NCI-H226 (cell line): Measurements from ENCODE around the gene GCA.

Experiments
- DNase-seq: peaks from one replicate; pipeline ENCODE4 v3.0.0-alpha.2; 2015

Gene GCA

DNA sequence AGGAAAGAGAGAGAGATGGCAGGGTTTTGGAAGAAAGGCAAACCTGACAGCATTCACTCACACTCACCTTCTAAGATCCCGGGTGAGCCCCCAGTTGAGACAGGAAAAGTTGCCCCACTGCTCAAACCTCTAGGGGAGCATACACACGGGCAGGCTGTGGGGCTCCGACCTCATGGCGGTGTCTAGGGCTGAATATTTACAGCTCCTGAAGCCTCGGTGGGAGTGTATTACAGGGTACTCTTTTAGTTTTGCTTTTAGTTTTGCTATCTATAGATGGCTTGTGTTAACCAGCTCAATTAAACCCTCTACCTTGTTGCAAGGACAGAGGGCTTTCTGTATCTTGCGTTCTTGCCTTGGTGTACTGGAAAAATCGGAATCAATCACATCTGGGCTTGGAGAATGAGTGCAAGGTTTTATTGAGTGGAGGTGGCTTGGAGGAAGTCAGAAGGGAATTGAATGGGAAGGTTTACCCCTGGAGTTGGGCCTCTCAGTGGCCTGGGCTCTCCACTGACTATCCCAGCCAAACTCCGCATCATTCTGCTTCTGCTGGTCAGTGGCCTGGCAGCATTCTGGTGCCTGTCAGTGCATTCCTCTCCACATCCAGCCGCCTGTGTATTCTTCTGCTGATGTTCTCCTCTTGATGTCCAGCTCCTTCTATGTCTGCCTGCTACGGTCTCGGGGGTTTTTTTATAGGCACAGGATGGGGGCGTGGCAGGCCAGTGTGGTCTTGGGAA, 15.3 kb upstream of the GCA start:
- no peak for DNase-seq

DNA sequence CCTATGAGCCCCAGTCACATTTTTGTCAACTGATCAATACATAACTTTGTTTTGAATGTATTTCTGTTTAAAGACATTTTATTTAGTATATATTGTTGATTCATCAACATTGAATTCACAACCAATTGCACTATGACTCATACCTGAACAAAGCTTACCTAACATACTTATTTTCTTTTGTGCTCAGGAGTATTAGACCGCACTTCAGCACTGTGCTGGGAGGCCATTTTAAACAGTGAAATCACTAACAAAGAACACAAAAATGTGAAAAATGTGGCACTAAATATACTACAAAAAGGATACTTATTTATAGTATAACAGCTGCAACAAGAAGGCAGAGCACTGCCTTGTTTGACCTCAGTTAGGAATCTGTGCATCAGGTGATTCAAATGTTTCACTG, 13.1 kb upstream of the GCA start:
- DNase-seq = no peak

DNA sequence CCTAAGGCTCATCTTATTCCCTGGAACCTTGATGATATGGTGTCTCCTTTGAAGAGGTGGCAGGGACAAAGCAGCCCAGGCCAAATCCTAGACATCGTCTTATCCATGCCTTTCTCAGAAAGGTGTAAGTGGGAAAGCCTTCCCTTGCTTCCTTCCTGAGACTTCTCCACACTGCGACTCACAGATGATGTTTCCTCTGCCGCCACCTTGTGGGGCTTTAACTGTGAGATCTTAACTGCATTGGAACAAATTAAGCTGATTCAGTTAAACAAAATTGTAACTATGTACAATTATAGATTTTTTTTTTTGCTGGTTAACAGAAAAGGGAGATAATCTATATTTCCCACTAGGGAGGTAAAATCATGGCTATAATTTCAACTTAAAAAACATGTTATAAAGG, 10.0 kb upstream of the GCA start:
- peak; percentile 38 for DNase-seq

DNA sequence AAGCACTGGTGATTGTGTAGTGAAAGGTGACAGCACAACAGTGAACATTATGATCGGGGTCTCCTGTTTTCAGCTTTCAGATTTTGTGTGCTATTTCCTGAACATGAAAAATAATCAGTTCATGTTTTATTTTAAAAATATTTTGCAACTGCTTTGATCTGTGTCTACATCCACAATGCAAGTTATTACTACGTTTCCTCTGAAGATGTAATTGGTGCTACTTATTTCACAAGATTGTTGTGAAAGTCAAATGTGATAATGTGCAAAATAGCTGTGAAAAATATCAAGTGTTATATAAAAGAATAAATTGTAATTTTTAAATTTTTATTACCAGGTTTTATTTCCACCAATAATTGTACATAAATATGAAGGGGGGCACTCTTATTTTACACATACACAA, 6.1 kb upstream of the GCA start:
- DNase-seq = no peak

DNA sequence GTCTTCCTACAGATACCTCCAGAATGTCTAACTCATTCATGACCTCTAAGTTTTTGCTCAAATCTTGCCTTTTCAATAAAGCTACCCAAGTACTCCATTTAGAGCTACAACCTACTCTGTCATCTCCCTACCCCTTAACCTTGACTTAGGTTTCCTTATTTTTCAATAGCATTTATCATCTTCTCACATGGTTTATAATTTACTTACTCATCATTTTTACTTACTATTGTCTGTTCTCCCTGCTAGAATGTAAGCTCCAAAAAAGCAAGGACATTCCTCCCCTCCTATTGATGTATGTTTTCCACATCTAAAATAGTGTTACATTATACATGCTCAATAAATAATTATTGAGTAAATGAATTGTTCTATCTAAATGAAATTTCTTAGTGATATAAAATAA, 3.1 kb upstream of the GCA start:
- DNase-seq = no peak

DNA sequence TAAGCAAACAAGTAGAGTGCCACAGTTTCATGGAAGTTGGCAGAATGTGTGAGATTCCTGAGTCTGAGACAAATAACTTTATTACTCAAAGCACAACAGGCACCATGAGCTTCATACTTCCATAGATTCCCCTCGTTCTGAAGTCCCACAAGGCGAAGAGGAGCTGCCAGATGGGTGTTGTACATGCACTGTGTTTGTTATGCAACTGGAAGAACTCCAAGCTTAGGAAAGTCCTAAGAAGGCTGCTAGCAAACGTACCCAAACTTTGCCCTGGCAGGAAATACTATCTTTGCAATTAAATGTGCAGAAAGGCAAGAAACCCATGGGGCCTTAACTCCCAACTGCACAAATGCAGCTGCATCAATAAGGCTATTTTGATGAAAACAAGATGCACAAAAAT, 1.6 kb upstream of the GCA start:
- DNase-seq = no peak

DNA sequence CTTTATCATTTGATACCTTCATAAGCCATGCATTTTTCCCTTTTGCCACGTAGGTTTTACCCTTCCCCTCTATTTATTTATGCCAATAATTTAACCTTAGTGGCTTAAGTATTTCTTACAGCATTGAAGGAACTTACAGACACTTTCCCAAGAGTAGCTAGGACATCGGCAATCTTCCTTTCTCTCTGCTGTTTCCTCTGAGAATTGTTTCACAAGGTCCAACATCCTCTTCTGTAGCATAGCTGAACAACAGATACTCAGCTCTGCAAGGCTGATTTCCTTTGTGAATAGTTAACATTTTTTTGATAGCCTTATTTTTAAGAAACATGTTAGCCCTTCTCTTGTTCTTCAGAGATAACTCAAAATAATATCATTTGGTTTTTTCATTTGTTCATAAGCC, 1.1 kb upstream of the GCA start:
- DNase-seq = no peak

DNA sequence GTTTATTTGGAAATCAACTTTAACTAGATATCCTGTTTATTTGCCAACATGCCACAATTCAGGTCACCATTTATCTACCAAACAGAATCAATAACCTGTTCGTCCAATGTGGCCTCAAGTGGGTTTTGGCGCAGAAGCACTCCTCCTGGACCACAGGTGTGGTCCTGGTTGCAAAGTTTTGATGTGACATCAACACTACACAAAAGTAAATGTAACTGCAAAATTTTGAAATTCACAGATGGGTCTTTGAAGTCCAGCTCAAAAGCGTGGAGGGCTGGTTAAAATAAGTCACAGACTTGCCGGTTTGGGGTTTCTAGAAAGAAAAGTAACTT, 474 bp upstream of the GCA start:
- DNase-seq = no peak

DNA sequence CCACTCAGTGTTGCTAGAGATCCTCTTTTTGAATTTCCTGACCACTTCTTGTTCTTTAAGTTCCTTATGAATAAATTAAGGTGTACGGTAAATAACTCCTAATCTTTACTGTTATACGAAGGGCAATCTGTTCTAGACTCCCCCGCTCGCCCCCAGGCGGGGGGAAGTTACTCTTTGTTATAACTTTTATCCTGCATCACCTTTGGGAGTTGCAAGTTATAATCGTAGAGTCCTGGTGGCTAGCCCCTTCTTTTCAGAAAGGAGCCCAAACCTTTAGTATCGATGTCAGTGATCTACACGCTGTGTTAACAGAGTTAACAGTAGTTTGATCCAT, 652 bp downstream of the GCA start:
- DNase-seq = no peak

DNA sequence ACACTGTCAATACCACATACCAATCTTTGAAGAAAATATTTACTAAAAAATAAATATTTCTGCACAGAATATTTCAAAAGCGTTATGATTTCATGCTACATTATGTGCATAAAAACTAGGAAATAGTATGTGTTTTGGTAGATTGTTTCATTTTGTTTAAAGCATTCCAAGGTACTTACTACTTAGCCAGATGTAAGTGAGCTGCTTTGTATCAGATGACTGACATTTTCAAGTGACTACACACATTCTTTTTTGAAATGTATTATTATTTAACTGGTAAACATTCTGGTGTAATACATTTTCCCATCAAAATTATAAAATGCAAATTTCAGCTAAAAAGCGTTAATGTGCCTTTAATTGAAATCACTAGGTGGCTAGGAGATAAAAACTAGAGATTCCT, 21.5 kb downstream of the GCA start:
- no peak for DNase-seq

DNA sequence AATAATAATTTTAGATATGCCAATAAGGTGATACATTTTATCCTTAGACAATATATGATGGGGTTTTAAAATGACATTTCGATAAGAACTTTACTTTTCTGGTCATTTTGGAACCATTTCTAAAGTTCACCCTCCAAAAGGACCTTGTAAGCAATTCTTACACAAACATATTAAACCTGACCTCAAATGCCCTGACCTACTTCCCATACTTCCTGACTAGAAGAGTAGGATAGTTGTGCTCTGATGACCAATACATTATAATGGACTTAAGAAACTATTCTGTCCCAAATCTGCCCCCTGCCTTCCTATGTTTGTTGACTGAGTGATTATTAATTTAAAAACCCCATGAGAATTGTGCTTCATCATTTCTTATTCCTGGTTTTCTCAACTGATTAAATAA, 24.6 kb downstream of the GCA start:
- no peak for DNase-seq

DNA sequence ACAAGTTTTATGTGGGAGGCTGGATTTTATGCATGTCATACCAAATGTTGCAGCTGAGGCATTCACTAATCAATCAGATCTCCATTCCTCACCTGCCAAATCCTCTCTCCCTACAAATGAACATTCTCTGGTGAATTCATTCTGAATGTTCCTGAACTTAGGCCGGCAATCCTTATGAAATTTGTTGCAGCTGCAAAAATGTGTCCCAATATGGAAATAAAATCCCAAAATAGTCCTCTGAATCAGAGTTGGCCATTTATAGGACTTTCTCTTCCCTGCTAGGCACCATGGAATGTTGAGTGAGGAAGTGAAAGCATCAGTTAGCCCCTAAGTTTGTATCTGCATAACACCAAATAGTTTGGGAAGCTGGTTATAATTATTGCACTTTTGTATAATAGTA, 25.6 kb downstream of the GCA start:
- DNase-seq = no peak

DNA sequence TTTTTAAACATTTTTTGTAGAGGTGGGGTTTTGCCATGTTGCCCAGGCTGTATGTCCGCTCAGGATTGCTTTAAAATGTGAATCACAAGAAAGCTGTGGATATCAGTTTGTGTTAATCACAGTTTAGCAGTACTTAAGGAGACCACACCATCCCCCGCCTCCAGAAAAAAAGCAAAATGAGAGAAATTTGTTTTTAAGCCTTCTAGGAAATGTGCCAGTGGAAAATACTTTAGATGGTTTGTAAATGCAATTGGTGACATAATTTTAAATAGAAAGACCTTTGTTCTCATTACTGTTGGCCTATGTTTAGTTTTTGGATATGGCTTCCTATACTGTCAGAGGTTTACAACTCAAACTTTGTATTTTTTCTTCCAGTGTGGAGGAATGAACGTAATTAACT, 27.0 kb downstream of the GCA start:
- DNase-seq = no peak

DNA sequence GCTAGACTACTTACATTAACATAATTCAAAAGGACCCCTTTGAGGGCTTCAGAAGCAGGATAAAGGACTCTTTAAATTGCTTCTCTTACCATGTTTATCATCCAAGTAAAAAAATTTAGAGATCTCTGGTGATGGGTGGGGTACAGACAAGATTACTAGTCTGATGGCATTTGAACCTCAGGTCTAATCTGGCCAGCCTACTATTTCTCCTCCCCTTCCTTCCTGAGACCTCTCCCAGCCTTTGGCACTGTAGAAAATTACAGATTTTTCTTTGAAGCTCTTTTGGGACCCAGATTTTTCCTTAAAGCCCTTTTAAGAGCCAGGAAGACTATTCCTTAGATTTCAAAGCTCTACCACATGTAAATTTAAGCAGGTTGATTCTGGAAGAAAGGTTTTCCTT, 28.9 kb downstream of the GCA start:
- no peak for DNase-seq

DNA sequence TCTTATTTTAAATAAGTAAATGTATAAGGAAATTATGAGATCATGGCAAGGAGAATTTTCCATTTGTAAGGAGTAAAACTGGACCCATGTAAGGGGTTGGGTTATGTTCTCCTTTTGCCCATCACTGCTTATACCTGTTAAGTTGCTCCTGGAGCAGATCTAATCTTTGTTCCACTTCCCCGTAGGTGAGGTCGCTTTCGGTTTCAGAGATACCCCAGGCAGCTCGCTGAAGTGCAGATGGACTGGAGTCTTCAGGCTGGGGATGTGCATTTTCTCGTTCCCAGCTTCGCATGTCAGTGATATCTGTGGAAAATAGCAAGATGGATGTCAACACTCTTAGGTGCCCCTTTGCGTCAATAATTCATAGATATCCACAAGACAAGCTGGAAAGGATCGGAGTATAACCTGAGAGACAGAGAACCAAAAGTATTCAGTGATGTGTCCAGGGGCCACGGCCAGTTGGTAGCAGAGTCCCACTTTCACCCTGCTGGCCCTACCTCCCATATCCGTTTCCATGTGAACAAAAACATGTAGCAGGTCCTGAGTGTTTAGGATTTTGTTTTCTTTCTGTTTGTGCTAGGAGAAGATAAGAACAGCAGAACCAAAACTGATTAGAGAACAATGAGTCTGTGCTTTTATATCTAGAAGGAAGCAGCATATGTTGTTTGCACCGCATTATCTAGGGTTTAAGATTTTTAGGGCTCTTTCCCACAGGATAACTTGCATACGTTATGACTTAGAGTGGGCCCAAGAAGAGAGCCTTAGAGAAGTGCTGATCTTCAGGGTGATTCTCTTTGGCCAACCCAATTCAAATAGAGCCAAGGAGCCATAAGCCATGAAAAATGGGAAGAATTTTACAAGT, 36.0 kb downstream of the GCA start:
- no peak for DNase-seq

DNA sequence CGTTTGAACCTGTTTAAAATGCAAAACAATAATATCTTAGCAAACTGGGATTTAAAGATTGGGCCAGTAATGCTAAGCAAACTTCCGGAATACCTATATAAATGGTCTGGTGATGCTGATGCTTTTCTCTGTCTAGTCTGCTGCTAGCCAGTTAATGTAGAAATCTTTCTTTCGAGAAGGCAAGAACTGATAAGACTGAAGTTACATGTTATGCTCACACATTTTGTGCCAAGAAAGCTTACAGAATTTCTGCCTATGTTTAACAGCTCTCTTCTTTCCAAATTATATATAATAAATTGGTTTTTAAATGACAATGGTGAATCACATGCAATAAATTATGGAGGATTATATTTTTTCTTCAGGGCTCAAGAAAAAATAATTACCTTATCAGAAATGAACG, 37.9 kb downstream of the GCA start:
- DNase-seq = no peak

DNA sequence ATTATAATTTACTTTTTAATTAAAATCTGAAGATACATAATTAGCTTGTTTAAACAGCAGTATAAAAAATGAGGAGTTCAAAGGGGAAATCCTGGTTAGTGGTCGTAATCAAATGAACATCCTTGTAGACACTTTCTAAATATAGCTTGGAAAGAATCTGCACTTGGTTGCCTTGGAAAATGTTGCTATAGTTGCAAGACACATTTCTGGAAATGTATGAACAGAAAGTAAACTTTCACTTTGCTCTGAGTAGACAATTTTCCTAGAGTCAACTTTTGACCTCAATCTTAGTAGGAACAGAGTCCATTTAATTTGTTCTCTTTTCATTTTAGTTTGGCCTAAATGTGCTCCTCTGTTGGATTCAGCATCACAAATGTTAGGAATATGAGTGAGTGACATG, 38.3 kb downstream of the GCA start:
- DNase-seq = no peak

DNA sequence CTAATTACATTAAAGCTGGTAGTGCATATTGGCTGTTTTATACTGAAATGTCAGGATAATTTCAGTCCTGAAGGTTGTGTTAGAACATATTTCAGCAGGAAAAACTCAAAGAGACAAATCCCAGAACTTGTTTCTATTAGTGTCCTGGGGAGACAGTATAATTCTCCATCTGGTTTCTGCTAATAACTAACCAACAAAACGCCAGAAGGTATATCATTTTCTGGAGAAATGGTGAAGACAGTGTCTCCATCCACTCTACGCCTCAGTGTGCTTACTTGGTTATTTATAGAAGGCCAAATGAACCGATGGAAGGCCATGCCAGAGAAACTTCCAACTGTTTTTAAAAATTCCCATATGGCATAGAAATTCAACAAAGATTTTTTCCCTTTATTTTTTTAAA, 41.6 kb downstream of the GCA start:
- DNase-seq = no peak

DNA sequence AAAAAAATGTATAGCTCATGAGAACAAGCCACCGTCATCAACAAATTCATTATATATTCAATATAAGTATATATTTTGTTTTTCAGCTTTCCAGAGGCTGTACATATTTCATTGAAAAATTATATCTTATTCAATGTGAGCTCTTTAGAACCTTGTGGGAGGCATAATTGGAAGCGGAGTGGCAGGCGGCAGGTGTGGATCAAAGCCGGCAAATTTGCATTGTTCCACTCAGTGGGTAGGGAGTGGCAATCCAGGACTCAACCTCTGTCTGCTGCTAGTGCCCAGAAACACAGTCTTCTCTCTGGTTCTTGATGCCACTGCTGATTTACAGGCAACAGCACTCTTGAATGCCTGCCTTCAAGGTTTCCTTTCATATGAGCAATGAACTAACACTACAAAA, 46.9 kb downstream of the GCA start:
- no peak for DNase-seq

DNA sequence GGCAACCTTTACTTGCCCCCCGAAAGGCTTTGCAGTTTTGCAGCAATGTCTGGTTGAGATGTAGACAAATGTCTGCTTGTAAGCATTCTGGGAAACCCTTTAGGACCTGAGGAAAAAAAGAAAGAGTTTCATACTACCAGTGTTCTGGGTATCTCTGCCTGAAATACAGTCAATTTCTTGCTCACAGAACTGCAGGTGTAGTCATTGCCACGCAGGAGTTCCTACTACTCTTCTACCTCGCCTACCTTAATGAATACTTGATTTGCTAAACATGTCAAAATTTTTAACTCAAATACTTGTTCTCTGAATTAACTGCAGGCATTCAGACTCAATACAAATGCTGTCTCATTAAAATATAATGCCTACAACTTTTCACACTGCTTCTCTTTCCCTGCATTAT, 56.4 kb downstream of the GCA start:
- DNase-seq = no peak

DNA sequence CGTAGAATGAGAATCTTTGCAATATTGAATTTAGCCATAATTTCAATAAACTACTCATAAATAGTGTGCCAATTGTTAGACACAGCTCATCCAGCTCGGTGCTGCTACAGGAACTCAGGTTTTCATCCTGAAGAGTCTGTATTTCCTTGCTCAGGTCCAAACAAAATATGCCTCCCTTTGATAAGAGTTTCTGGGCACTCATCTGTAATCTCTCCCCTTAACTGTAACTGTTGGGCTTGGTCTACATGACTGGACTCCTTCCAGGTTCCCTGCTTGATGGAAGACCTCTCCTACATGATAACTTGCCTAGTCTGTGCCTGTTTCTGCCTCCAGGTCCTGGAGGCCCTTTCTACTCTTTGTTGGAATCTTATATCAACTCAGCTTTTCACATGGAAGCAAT, 57.9 kb downstream of the GCA start:
- DNase-seq = peak; percentile 32

DNA sequence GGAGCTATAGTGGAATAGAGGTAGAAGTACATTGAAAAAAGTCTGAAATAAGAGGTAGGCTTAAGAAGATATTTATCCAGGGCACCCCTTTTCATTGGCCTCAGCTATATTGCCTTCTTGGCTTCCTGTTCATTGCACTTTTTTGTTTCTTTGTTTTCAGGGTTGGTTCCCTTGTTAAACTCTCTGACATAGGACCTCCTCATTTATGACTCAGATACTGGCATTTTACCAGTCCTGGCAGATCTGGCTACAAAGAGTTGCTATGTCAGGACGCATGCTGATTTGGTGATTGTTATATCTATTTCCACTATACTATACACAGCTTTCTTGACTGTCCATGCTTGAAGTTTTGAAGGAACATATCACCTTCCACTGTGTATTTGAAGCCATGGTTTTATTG, 60.0 kb downstream of the GCA start:
- DNase-seq = peak; percentile 59
